ENCODE measurements around the gene ASGR2. TPM values are rescaled to one million over a fixed set of nuclear protein-coding genes. Genes with fewer than 3 reads are reported as not detected.
"Not testable (repeated sequence)": the region's sequence is repeated elsewhere in the genome, so short reads cannot be mapped to it uniquely, and the experiment has no call there.

ASGR2 gene
- not detected in 2 replicates for total RNA-seq

- H3K4me3 ChIP-seq (ENCODE audit: low read depth, low read length): no peak within 1 kb of the TSS
- TF ChIP-seq CTCF (conservative IDR thresholded peaks at IDR 0.05; ENCODE audit: low read depth, low read length): no peak
- no peak for DNase-seq (ENCODE audit: low read depth)
Measured at GRCh38 chr17:7114241-7114874, at the start of gene ASGR2. ASGR2 (minus strand) TSS chr17:7114822; CDS start chr17:7114240, 582 bp downstream.

- DNase-seq (ENCODE audit: low read depth); H3K4me3 ChIP-seq (ENCODE audit: low read depth, low read length): not testable (repeated sequence)
Measured at GRCh38 chr17:7159571-7159970, 44.9 kb upstream of the ASGR2 start.

- DNase-seq (ENCODE audit: low read depth): not testable (repeated sequence)
Measured at GRCh38 chr17:7158424-7158823, 43.8 kb upstream of the ASGR2 start.

GRCh38 chr17:7156342-7156940 is 41.8 kb upstream of the ASGR2 start:
- no peak for DNase-seq (ENCODE audit: low read depth)
- TF ChIP-seq CTCF (conservative IDR thresholded peaks at IDR 0.05; ENCODE audit: low read depth, low read length): no peak
- H3K4me3 ChIP-seq (ENCODE audit: low read depth, low read length): no peak overlapping the region

More at GRCh38 chr17:7158424-7158823, 43.8 kb upstream of the ASGR2 start:
- not testable (repeated sequence) for H3K4me3 ChIP-seq (ENCODE audit: low read depth, low read length)

- peak; percentile 12 for TF ChIP-seq CTCF (conservative IDR thresholded peaks at IDR 0.05; ENCODE audit: low read depth, low read length)
- no peak for DNase-seq (ENCODE audit: low read depth)
Measured at GRCh38 chr17:7147772-7148171, 33.1 kb upstream of the ASGR2 start.

GRCh38 chr17:7146115-7146514 is 31.5 kb upstream of the ASGR2 start:
- no peak for DNase-seq (ENCODE audit: low read depth)
- no peak for TF ChIP-seq CTCF (conservative IDR thresholded peaks at IDR 0.05; ENCODE audit: low read depth, low read length)
- no peak overlapping the region for H3K4me3 ChIP-seq (ENCODE audit: low read depth, low read length)

More at GRCh38 chr17:7147772-7148171, 33.1 kb upstream of the ASGR2 start:
- H3K4me3 ChIP-seq (ENCODE audit: low read depth, low read length): no peak overlapping the region

GRCh38 chr17:7144213-7144612 is 29.6 kb upstream of the ASGR2 start:
- TF ChIP-seq CTCF (conservative IDR thresholded peaks at IDR 0.05; ENCODE audit: low read depth, low read length): no peak
- no peak for DNase-seq (ENCODE audit: low read depth)

GRCh38 chr17:7141824-7142223 is 27.2 kb upstream of the ASGR2 start:
- no peak for TF ChIP-seq CTCF (conservative IDR thresholded peaks at IDR 0.05; ENCODE audit: low read depth, low read length)
- no peak overlapping the region for H3K4me3 ChIP-seq (ENCODE audit: low read depth, low read length)
- no peak for DNase-seq (ENCODE audit: low read depth)

More at GRCh38 chr17:7144213-7144612, 29.6 kb upstream of the ASGR2 start:
- H3K4me3 ChIP-seq (ENCODE audit: low read depth, low read length): no peak overlapping the region

All from epithelial cell of proximal tubule (primary cell).